Gastroesophageal sphincter (tissue), 4 donors: ENCODE results near the gene YLPM1. TPM values are rescaled to one million over a fixed set of nuclear protein-coding genes. Genes with fewer than 3 reads are reported as not detected.

ENCODE experiments used
- ATAC-seq: fragments of 150-250 bp; one replicate; pipeline ENCODE4 v1.9.1; 2016; ENCODE audit warnings: mild to moderate bottlenecking, moderate library complexity
- H3K27ac ChIP-seq, 4 donors: fragments of 200-600 bp; sonication (generic) in 3 of 4; 1 replicate in 3 of 4; 2 replicates in 1 of 4; pipeline ENCODE4 v1.5.1; 2016 to 2019
- H3K27me3 ChIP-seq: fragments of 200-600 bp; sonication (generic); one replicate; pipeline ENCODE4 v1.5.1; 2019
- H3K36me3 ChIP-seq, 2 donors: fragments of 200-600 bp; sonication (generic); one replicate each; pipeline ENCODE4 v1.5.1; 2019; ENCODE audit warnings: control low read depth in 1 of 2
- H3K4me1 ChIP-seq, 3 donors: fragments of 200-600 bp; sonication (generic); 1 replicate in 2 of 3; 2 replicates in 1 of 3; pipeline ENCODE4 v1.5.1; 2016 to 2019; ENCODE audit warnings: control low read depth in 2 of 3
- H3K4me3 ChIP-seq, 2 donors: fragments of 200-600 bp; sonication (generic); one replicate each; pipeline ENCODE4 v1.5.1; 2019; ENCODE audit warnings: mild to moderate bottlenecking in 1 of 2, moderate library complexity in 1 of 2
- H3K9me3 ChIP-seq, 3 donors: fragments of 200-600 bp; sonication (generic); one replicate each; pipeline ENCODE4 v1.5.1; 2017 to 2019; ENCODE audit warnings: control low read depth in 2 of 3
- CTCF ChIP-seq, 4 experiments: fragments of 200-600 bp in 2 of 4; fragments of 450-650 bp in 2 of 4; sonication (generic) in 1 of 4; IDR thresholded peaks; one replicate each; pipeline ENCODE4 v1.5.1; 2017 to 2019; ENCODE audit warnings: antibody characterized with exemption in 4 of 4, mild to moderate bottlenecking in 2 of 4, moderate library complexity in 2 of 4
- EP300 ChIP-seq: sonication (generic); formaldehyde crosslinking; IDR thresholded peaks from one replicate; pipeline ENCODE4 v1.6.1; 2017; ENCODE audit warnings: antibody characterized with exemption, mild to moderate bottlenecking
- POLR2A ChIP-seq, 2 donors: fragments of 450-650 bp; IDR thresholded peaks; one replicate each; pipeline ENCODE4 v1.6.1; 2017; ENCODE audit warnings: antibody characterized with exemption in 2 of 2, mild to moderate bottlenecking in 2 of 2, moderate library complexity in 1 of 2
- POLR2AphosphoS5 ChIP-seq: sonication (generic); formaldehyde crosslinking; IDR thresholded peaks from one replicate; pipeline ENCODE4 v1.6.1; 2017; ENCODE audit warnings: antibody characterized with exemption
- WGBS, 2 donors: methylation state at CpG; one replicate each; pipeline ENCODE4 v1.1.5; 2018; ENCODE audit warnings: low coverage in 1 of 2; 5-methylcytosine and 5-hydroxymethylcytosine counted together
- total RNA-seq, 4 donors: library from RNA; depleted of rRNA; stranded (reverse); fragments of >200 nt; gene quantifications; one replicate each; pipeline ENCODE4 v1.1.0, GENCODE V29; 2016

YLPM1 gene
- total RNA-seq, 4 donors from 2014 or later = 23.3 to 54.8 (median 44.7) TPM

GRCh38 chr14:74871819-74872218, 108.7 kb downstream of the YLPM1 start:
- Histone ChIP-seq H3K4me3 (no peak overlapping the region), H3K27me3 (no peaks in the 10 kb centered on the region), H3K9me3 (no peaks in the 10 kb centered on the region), H3K36me3 (no peaks in the 10 kb centered on the region), H3K27ac (no peak overlapping the region), H3K4me1 (no peaks in the 10 kb centered on the region)
- 88 to 91% methylated on average over 3 of the region's 4 CpGs for WGBS, 2 donors
- TF ChIP-seq POLR2AphosphoS5 = no peak
- TF ChIP-seq CTCF (IDR thresholded peaks at IDR 0.05) = no peak
- TF ChIP-seq POLR2A (IDR thresholded peaks at IDR 0.05) = no peak
- TF ChIP-seq EP300 = no peak
- no peak for ATAC-seq

GRCh38 chr14:74875204-74875603, 112.1 kb downstream of the YLPM1 start:
- no peak for ATAC-seq
- Histone ChIP-seq H3K9me3 (no peaks in the 10 kb centered on the region), H3K27me3 (no peaks in the 10 kb centered on the region), H3K4me1 (no peaks in the 10 kb centered on the region), H3K36me3 (no peaks in the 10 kb centered on the region), H3K27ac (no peak overlapping the region), H3K4me3 (no peak overlapping the region)
- 91 to 94% methylated on average over 5 of the region's 5 CpGs for WGBS, 2 donors
- TF ChIP-seq EP300 (no peak), CTCF (IDR thresholded peaks at IDR 0.05) (no peak), POLR2AphosphoS5 (no peak), POLR2A (IDR thresholded peaks at IDR 0.05) (no peak)

GRCh38 chr14:74875941-74876913, 113.1 kb downstream of the YLPM1 start, which contains the start of gene PROX2:
PROX2 (minus strand) TSS chr14:74876145; CDS start chr14:74863834, 12,311 bp downstream.
- no CpG with 5 or more reads among the region's 13 CpGs for WGBS, 2 donors
- no peak within 1 kb of the TSS for H3K4me3 ChIP-seq
- no peaks in the 10 kb centered on the region for H3K9me3 ChIP-seq
- H3K27me3 ChIP-seq = no peaks in the 10 kb centered on the region
- peaks cover 0 to 6% (median 0%) of the 10 kb centered on the region in 3 donors for H3K4me1 ChIP-seq
- no peak within 1 kb of the TSS for H3K27ac ChIP-seq
- H3K36me3 ChIP-seq = no peaks in the 10 kb centered on the region
- ATAC-seq = no peak
- TF ChIP-seq CTCF (IDR thresholded peaks at IDR 0.05) = no peak
- TF ChIP-seq POLR2A (IDR thresholded peaks at IDR 0.05) = no peak
- TF ChIP-seq POLR2AphosphoS5 = no peak
- TF ChIP-seq EP300 = no peak

GRCh38 chr14:74879427-74880182, 116.5 kb downstream of the YLPM1 start:
- Histone ChIP-seq H3K27ac (no peak overlapping the region), H3K9me3 (no peaks in the 10 kb centered on the region), H3K4me1 (peaks cover 9 to 32% (median 14%) of the 10 kb centered on the region in 3 donors), H3K4me3 (no peak overlapping the region), H3K27me3 (no peaks in the 10 kb centered on the region), H3K36me3 (no peaks in the 10 kb centered on the region)
- 57 to 78% methylated on average over 1 to 3 of the region's 3 CpGs for WGBS, 2 donors
- no peak for TF ChIP-seq CTCF (IDR thresholded peaks at IDR 0.05)
- TF ChIP-seq POLR2AphosphoS5 = no peak
- no peak for TF ChIP-seq EP300
- no peak for TF ChIP-seq POLR2A (IDR thresholded peaks at IDR 0.05)
- ATAC-seq = no peak
